A549 treated with Mapracorat at 1 μM for 4 hours (cell line): Measurements from ENCODE around the gene RGL3. TPM values are rescaled to one million over a fixed set of nuclear protein-coding genes. Genes with fewer than 3 reads are reported as not detected.

Source experiments
- total RNA-seq: library from RNA; stranded (reverse); fragments of 200-300 nt; extraction: Qiagen RNA extraction; gene quantifications from 5 replicates; pipeline ENCODE4 v1.2.3, GENCODE V29; 2022

Gene RGL3
- total RNA-seq = 1.1 to 3.0 TPM (median 1.7 TPM) in 5 replicates

GRCh38 chr19:11418549-11419506 is at the start of gene RGL3:
Gene RGL3, minus strand, starts transcription at chr19:11419314. Its CDS starts 36 bp downstream, at chr19:11419278.

GRCh38 chr19:11435057-11435832 is 16.1 kb upstream of the RGL3 start, which contains the start of the genes ODAD3 and PRKCSH:
Gene ODAD3, minus strand, starts transcription at chr19:11435121. Its CDS starts 105 bp downstream, at chr19:11435016.
Gene PRKCSH, plus strand, starts transcription at chr19:11435635. Its CDS starts 483 bp downstream, at chr19:11436118.

GRCh38 chr19:11374433-11375142 is 44.5 kb downstream of the RGL3 start, which contains the start of gene SWSAP1:
Gene SWSAP1, plus strand, starts transcription at chr19:11374666. Its CDS starts 15 bp downstream, at chr19:11374681.

GRCh38 chr19:11355160-11356073 is 63.7 kb downstream of the RGL3 start, which contains the start of gene PLPPR2:
Gene PLPPR2, plus strand, starts transcription at chr19:11355432. Its CDS starts 2,242 bp downstream, at chr19:11357674.

DNA sequence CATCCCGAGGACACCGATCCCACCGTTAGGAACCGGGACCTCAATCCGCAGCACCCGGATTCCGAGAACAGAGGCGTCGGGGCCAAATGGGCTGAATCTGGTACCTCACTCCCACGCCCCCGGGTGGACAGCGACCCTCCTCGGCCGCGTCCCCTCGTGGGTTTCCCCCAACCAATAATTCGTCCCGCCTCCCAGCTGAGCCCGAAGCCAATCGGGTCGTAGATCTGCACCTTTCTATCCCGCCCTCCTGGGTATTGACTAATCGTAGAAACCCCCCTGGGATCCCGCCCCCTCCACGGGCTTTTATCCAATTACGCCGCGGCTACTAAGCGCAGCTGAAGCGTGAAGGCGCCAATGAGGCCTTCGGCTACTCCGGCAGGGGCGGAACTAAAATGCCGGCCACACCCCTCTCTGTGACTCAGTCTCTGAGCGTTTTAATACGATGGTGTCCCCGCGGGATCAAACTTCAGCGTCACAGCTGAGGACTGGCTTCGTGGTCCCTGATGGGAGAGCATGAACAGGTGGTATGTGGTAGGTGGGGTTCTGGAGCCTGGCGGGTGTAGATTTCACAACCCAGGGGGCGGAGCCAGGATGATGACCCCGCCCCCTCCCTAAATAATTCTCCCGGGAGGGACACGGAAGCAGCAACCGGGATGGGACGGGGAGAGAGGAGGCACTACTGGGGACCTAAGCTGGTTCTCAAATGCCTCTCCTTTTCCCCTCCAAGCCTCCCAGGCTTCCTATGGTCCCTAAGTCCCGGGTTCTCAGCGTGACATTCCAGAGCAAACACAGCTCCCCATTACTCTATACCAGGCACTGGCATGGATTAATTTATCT is 72.8 kb downstream of the RGL3 start, which contains the start of the genes CCDC159 and TMEM205:
Gene CCDC159 (plus strand): TSS at position 416 of the 837 bp plus-strand sequence. CDS start 88 bp downstream, at position 504.
Gene TMEM205 (minus strand): TSS at position 165 of the 837 bp plus-strand sequence. CDS start 649 bp downstream, outside the sequence.

Other genes with a start within 250 kb of the RGL3 start
- gene KANK2, start 221.8 kb downstream of the RGL3 start, total RNA-seq = 39.2 to 48.5 TPM (median 46.7 TPM) in 5 replicates
- gene ANGPTL8, start 179.7 kb downstream of the RGL3 start, total RNA-seq = 0.52 TPM in 1 of 5 replicates, not detected in the others
- gene DOCK6, start 156.8 kb downstream of the RGL3 start, total RNA-seq = 6.0 to 12.5 TPM (median 9.2 TPM) in 5 replicates
- not detected in 5 replicates for gene TSPAN16, start 123.2 kb downstream of the RGL3 start, total RNA-seq
- 3.5 to 4.2 TPM (median 3.7 TPM) in 5 replicates for gene RAB3D, start 79.7 kb downstream of the RGL3 start, total RNA-seq
- 96.1 to 136 TPM (median 106 TPM) in 5 replicates for gene TMEM205, start 73.0 kb downstream of the RGL3 start, total RNA-seq
- 4.6 to 6.0 TPM (median 5.4 TPM) in 5 replicates for gene CCDC159, start 72.8 kb downstream of the RGL3 start, total RNA-seq
- gene PLPPR2, start 63.9 kb downstream of the RGL3 start, total RNA-seq = 7.1 to 10.7 TPM (median 9.4 TPM) in 5 replicates
- gene SWSAP1, start 44.6 kb downstream of the RGL3 start, total RNA-seq = 1.8 to 2.5 TPM (median 2.0 TPM) in 5 replicates
- gene EPOR, start 35.0 kb downstream of the RGL3 start, total RNA-seq = 3.1 to 5.0 TPM (median 4.6 TPM) in 5 replicates
- gene ODAD3, start 15.8 kb upstream of the RGL3 start, total RNA-seq = 0.49 to 1.6 TPM (median 1.1 TPM) in 5 replicates
- 242 to 258 TPM (median 251 TPM) in 5 replicates for gene PRKCSH, start 16.3 kb upstream of the RGL3 start, total RNA-seq
- 0.09 to 0.21 TPM (median 0.15 TPM) in 4 of 5 replicates, not detected in the other for gene ELAVL3, start 61.7 kb upstream of the RGL3 start, total RNA-seq
- gene ZNF653, start 86.5 kb upstream of the RGL3 start, total RNA-seq = 4.5 to 6.4 TPM (median 5.0 TPM) in 5 replicates
- 23.8 to 32.3 TPM (median 31.6 TPM) in 5 replicates for gene ECSIT, start 109.8 kb upstream of the RGL3 start, total RNA-seq
- 0.31 to 0.77 TPM (median 0.39 TPM) in 5 replicates for gene CNN1, start 119.5 kb upstream of the RGL3 start, total RNA-seq
- gene ELOF1, start 139.9 kb upstream of the RGL3 start, total RNA-seq = 94.7 to 120 TPM (median 95.7 TPM) in 5 replicates
- 0.16 to 0.72 TPM (median 0.28 TPM) in 3 of 5 replicates, not detected in the others for gene ACP5, start 158.3 kb upstream of the RGL3 start, total RNA-seq
- gene ZNF627, start 178.2 kb upstream of the RGL3 start, total RNA-seq = 2.8 to 4.9 TPM (median 3.9 TPM) in 5 replicates